Fibroblast of peridontal ligament (primary cell): Measurements from ENCODE around the gene AGAP1.

Experiments used
- DNase-seq: peaks from one replicate; pipeline ENCODE4 v3.0.0-alpha.2; 2010; ENCODE audit errors: extremely low read depth

Gene AGAP1

GRCh38 chr2:235864733-235865515 is 371.1 kb downstream of the AGAP1 start:
- peak; percentile 61 for DNase-seq

DNA sequence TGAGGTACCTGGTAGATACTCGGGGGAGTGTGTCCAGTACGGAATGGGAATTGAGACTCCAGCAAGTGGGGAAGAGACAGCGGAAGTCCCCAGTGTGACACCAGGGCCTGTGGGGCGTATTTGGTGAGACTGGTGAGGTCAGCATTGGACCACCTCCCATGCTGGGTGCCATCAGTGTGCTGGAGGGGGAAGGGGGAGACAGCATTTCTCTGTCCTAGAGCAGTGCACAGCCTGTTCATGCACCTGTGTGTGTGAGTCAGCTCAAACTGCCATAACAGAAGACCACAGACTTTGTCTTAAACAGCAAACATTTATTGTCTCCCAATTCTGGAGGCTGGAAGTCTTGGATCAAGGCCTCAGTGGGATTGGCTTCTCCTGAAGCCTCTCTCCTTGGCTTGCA is 372.5 kb downstream of the AGAP1 start:
- DNase-seq: no peak

DNA sequence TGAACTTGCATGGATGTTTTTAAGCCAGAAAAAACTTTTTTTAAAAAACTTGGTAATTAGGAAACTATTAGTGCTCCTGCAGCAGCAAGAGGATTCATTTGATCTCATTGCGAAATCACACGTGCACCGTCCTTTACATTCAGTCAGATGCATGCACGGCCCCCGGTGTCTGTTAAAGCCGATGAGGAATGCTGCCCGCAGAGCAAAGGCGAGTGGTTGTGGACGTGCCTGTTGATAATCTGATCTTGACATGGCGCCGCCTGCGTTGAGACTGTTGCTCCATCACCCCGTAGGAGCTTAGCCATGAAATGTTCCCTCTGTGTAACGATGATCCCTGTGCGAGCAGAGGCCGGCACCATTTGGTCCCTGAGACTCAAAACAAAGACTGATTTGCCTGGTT is 374.4 kb downstream of the AGAP1 start:
- DNase-seq: no peak

DNA sequence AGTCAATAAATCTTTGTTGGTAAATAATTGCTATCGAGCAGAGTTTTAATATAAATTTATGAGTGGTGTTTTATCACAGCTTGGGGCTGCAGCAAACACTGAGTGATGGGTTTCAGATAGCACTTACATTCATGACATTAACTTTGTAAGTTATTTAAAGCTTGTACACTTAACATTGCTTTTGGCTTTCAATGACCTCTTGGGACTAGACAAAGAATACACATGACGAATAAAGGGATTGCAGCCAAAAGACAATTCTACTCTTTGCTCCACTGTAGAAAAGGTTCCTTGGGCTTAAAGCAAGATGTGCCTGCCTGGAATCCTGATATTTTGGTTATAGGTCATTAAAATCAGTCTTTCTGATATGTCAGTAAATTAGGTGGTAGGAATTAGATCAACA is 374.8 kb downstream of the AGAP1 start:
- DNase-seq: peak; percentile 60

GRCh38 chr2:235870515-235870914 is 376.7 kb downstream of the AGAP1 start:
- DNase-seq: no peak

DNA sequence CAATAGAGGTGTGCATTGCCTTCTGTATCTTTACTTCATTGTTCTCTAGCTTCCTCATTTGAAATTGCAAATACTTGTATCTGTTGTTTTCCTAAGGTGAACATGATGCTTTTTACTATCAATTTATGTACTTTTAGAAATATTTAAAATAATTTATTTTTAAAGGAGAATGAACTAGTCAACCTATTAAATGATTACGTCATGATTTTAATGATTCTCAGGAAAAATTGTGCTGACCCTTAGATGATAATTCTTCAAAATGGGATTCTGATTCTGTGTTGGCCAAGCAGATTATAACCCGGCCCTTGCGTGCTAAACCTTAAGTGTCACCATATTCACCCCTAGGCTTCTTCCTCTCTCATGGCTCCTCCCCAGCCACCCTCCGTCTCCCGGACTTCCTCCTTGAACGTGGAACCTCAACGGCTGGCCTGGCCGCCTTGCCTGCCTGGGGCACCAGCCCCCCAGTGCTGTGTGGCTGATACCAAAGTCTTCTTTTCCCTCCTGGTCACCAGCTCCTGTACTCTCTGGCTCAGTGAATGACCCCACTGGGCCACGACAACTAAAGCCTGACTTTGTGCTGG is 382.3 kb downstream of the AGAP1 start:
- no peak for DNase-seq

GRCh38 chr2:235877275-235877802 is 383.5 kb downstream of the AGAP1 start:
- peak; percentile 38 for DNase-seq

DNA sequence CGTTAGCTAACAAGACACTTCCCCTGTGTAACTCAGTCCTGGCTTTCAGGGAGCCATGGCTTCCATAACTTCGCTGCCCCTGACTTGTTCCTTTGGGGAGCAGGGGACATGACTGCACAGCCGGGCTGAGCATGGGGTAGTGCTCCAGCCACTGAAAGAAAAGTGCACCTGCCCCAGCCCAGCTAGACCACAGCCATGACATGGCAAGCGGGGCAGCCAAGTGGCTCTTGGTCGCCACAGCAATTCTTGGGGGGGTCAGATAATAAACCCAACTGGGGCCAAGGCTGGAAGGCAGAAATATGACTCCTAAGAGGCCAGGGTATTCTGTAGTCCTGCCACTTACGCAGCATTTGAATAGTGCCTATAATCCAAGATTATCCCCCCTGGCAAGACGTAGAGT is 385.3 kb downstream of the AGAP1 start:
- no peak for DNase-seq

DNA sequence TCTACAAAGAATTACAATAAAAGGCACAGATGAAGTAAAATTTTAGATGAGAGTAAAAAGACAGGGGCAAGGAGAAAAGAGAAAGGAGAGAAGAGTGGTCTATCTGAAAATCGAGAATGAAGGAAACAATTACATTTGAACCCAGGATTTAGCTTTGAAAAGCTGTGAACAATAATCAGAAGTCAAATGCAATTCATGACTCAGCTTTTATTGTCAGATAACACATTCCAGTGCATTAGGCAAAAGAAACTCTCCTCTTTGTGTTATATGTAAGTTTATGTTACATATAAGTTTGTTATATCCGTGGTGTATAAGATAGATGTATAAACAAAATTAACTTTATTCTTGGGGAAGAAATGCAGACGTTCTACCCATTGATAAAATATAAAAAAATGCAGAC is 389.8 kb downstream of the AGAP1 start:
- no peak for DNase-seq

- DNase-seq: no peak
These were observed 395.4 kb downstream of the AGAP1 start for GRCh38 chr2:235889302-235889630.

DNA sequence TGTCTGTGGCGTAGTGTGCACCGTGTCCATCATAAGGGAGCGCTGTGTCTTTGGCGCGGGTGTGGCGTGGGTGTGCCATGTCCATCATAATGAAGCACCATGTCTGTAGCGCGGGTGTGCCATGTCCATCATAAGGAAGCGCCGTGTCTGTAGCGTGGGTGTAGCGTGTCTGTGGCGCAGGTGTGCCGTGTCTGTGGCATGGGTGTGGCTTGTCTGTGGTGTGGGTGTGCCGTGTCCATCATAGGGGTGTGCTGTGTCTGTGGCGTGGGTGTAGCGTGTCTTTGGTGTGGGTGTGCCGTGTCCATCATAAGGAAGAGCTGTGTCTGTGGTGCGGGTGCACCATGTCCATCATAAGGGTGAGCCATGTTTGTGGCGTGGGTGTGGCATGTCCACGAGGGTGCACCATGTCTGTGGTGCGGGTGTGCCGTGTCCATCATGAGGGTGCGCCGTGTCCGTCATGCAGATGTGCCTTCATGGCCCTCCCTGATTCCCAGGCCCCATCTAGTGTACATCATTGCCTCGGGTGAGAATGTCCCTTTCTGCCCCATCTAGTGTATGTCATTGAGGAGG is 399.4 kb downstream of the AGAP1 start:
- DNase-seq: no peak

DNA sequence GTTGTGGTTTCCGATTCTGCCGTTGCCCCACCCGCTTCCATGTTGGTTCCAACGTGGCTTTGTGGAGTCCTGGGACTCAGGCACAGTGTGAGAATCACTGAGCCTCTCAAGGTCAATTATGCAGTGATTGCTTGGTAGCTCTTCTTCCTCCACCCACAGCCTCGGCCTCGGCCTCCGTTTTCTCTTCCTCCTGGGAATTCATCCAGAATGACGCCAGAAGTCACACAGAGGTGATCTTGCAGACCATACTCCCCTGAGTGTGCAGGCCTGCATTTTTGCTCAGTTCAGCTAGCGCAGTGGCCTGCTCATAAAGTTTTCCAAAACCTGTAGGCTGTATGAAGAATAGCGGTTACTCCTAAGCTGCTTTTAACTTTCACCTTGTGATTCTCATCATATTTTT is 401.0 kb downstream of the AGAP1 start:
- DNase-seq: no peak

GRCh38 chr2:235896061-235896460 is 402.2 kb downstream of the AGAP1 start:
- DNase-seq: no peak

GRCh38 chr2:235897992-235898391 is 404.1 kb downstream of the AGAP1 start:
- no peak for DNase-seq

GRCh38 chr2:235898766-235899165 is 404.9 kb downstream of the AGAP1 start:
- no peak for DNase-seq

DNA sequence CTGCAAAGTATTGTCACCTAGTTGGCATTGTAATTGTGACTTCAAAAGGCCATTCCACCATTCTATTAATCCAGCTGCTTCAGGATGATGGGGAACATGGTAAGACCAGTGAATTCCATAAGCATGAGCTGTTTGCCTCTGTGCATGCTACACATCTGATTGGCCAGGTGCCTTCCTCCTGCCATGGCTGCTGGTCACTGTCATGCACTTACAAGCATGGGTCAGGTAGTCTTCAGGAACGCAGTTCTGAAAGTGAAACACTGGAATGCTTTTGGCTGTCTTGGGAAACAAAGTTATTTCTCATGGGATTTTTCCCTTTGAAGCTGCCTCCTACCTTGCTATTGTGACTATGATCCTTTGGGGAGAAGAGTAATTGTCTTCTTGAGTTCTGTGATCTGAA is 406.8 kb downstream of the AGAP1 start:
- DNase-seq: no peak

GRCh38 chr2:235901243-235901642 is 407.4 kb downstream of the AGAP1 start:
- DNase-seq: peak; percentile 2

DNA sequence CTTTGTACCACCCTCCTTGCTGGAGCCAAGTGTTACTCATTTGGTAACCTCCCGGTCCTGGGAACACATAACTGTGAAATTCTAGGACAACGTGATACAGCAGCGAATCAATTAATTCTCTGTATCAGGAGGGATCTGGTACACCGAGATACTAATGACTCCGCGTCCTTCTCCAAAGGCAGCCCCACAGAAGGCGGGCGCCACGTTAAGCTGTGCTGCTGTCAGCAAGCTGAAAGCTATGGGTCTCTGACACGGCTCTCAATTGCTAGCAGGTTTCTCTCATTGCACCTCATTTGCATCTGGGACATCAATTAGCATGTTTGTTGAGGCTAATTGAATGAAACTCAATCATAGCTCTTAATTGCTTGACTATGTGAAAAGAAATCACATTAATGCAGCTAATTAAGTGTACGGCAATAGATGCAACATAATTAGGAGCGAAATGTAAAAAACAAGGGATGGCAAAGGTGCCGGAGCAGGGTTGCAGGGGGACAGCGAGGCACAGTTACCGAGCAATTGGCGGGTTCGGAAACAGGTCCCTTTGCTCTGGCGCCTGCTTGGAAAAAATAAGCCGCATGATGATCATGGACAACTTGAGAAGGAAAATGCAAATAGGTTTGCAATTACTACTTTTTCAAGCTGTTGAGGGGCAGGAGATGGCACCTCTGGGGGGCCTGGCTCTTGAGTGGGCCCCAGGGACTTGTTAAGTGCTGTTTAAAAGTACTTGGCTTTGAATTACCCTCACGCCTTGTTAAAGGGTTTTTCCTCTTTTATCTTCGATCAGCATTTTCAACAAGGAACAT is 410.1 kb downstream of the AGAP1 start:
- no peak for DNase-seq

DNA sequence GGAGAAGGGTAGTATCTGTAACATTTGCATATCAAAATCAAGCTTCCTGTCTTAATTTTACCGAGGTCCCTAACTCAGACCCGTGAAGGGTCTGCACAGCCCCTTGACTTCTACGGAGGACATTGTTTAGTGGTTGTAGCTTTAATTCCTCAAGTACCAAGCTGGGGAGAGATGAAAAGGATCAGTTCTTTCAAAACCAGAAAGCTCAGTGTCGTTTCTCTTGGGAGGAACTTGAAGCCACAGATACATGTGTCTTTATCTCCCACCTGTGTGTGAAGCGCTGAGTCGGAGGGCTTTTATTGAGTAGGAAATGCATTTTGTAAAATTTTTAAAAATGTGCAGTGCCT is 410.7 kb downstream of the AGAP1 start:
- no peak for DNase-seq

- no peak for DNase-seq
These were observed 415.0 kb downstream of the AGAP1 start for GRCh38 chr2:235908826-235909225.

GRCh38 chr2:235909358-235909757 is 415.5 kb downstream of the AGAP1 start:
- no peak for DNase-seq

GRCh38 chr2:235910067-235910466 is 416.2 kb downstream of the AGAP1 start:
- DNase-seq: no peak

DNA sequence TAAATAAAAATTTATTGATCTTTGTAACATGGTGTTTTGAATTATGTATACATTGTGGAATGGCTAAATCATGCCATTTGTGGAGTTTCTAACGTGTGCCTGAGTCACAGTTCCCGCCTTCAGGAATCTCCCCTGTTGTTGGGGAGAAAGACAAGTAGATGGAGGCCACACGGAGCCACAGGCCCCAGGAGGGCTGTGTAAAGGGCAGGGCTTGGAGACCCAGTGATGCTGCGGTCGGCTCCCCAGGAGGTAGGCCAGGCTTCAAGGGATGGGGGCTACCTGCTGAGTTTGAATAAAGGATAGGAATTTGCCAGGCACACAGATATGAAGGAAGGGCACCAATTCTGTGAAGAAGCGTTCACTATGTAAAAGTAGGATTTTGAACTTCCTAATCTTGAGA is 417.3 kb downstream of the AGAP1 start:
- no peak for DNase-seq
